Measurements from ENCODE around the gene UCN3.

The UCN3 gene

GRCh38 chr10:5364890-5365338 lies at the start of gene UCN3:
TSS of gene UCN3 (plus strand) at chr10:5364966. CDS start at chr10:5373721, 8,755 bp downstream.
- in situ Hi-C loops (cut with HindIII; ENCODE audit: low pct_unique_long_range_greater_than_20kb, low sequenced_read_pairs), result no loop called here
- DNase-seq (ENCODE audit: low read depth in 1 of 2, low spot score in 1 of 2), result no peak
- no peak for TF ChIP-seq JUND (IDR thresholded peaks at IDR 0.05; ENCODE audit: low read depth)

GRCh38 chr10:5317547-5318107 lies 47.1 kb upstream of the UCN3 start:
- TF ChIP-seq JUND (IDR thresholded peaks at IDR 0.05; ENCODE audit: low read depth), result no peak
- in situ Hi-C loops (cut with HindIII; ENCODE audit: low pct_unique_long_range_greater_than_20kb, low sequenced_read_pairs), result no loop called here
- DNase-seq (ENCODE audit: low read depth in 1 of 2, low spot score in 1 of 2), result no peak

GRCh38 chr10:5318148-5318547 lies 46.6 kb upstream of the UCN3 start:
- no peak for DNase-seq (ENCODE audit: low read depth in 1 of 2, low spot score in 1 of 2)
- no peak for TF ChIP-seq JUND (IDR thresholded peaks at IDR 0.05; ENCODE audit: low read depth)
- in situ Hi-C loops (cut with HindIII; ENCODE audit: low pct_unique_long_range_greater_than_20kb, low sequenced_read_pairs), result no loop called here

- DNase-seq (ENCODE audit: low read depth in 1 of 2, low spot score in 1 of 2), result no peak
- TF ChIP-seq JUND (IDR thresholded peaks at IDR 0.05; ENCODE audit: low read depth), result no peak
- in situ Hi-C loops (cut with HindIII; ENCODE audit: low pct_unique_long_range_greater_than_20kb, low sequenced_read_pairs), result no loop called here
These were observed 44.9 kb upstream of the UCN3 start for GRCh38 chr10:5319863-5320262.

GRCh38 chr10:5321273-5321672 lies 43.5 kb upstream of the UCN3 start:
- no peak for DNase-seq (ENCODE audit: low read depth in 1 of 2, low spot score in 1 of 2)
- no peak for TF ChIP-seq JUND (IDR thresholded peaks at IDR 0.05; ENCODE audit: low read depth)
- in situ Hi-C loops (cut with HindIII; ENCODE audit: low pct_unique_long_range_greater_than_20kb, low sequenced_read_pairs), result no loop called here

- DNase-seq (ENCODE audit: low read depth in 1 of 2, low spot score in 1 of 2), result peak in 1 of 2 experiments; percentile 40
- in situ Hi-C loops (cut with HindIII; ENCODE audit: low pct_unique_long_range_greater_than_20kb, low sequenced_read_pairs), result no loop called here
- TF ChIP-seq JUND (IDR thresholded peaks at IDR 0.05; ENCODE audit: low read depth), result no peak
These were observed 41.3 kb upstream of the UCN3 start for GRCh38 chr10:5323446-5323845.

- in situ Hi-C loops (cut with HindIII; ENCODE audit: low pct_unique_long_range_greater_than_20kb, low sequenced_read_pairs), result no loop called here
- no peak for TF ChIP-seq JUND (IDR thresholded peaks at IDR 0.05; ENCODE audit: low read depth)
- no peak for DNase-seq (ENCODE audit: low read depth in 1 of 2, low spot score in 1 of 2)
These were observed 39.7 kb upstream of the UCN3 start for GRCh38 chr10:5325076-5325475.

- in situ Hi-C loops (cut with HindIII; ENCODE audit: low pct_unique_long_range_greater_than_20kb, low sequenced_read_pairs), result no loop called here
- no peak for DNase-seq (ENCODE audit: low read depth in 1 of 2, low spot score in 1 of 2)
- TF ChIP-seq JUND (IDR thresholded peaks at IDR 0.05; ENCODE audit: low read depth), result no peak
These were observed 30.4 kb upstream of the UCN3 start for GRCh38 chr10:5334196-5334880.

GRCh38 chr10:5338010-5338409 lies 26.8 kb upstream of the UCN3 start:
- in situ Hi-C loops (cut with HindIII; ENCODE audit: low pct_unique_long_range_greater_than_20kb, low sequenced_read_pairs), result no loop called here
- TF ChIP-seq JUND (IDR thresholded peaks at IDR 0.05; ENCODE audit: low read depth), result no peak
- no peak for DNase-seq (ENCODE audit: low read depth in 1 of 2, low spot score in 1 of 2)

GRCh38 chr10:5343092-5343491 lies 21.7 kb upstream of the UCN3 start:
- no peak for DNase-seq (ENCODE audit: low read depth in 1 of 2, low spot score in 1 of 2)
- in situ Hi-C loops (cut with HindIII; ENCODE audit: low pct_unique_long_range_greater_than_20kb, low sequenced_read_pairs), result no loop called here
- no peak for TF ChIP-seq JUND (IDR thresholded peaks at IDR 0.05; ENCODE audit: low read depth)

GRCh38 chr10:5343561-5343960 lies 21.2 kb upstream of the UCN3 start:
- in situ Hi-C loops (cut with HindIII; ENCODE audit: low pct_unique_long_range_greater_than_20kb, low sequenced_read_pairs), result no loop called here
- TF ChIP-seq JUND (IDR thresholded peaks at IDR 0.05; ENCODE audit: low read depth), result no peak
- DNase-seq (ENCODE audit: low read depth in 1 of 2, low spot score in 1 of 2), result peak in 1 of 2 experiments; percentile 48

GRCh38 chr10:5343979-5344378 lies 20.8 kb upstream of the UCN3 start:
- no peak for DNase-seq (ENCODE audit: low read depth in 1 of 2, low spot score in 1 of 2)
- in situ Hi-C loops (cut with HindIII; ENCODE audit: low pct_unique_long_range_greater_than_20kb, low sequenced_read_pairs), result no loop called here
- no peak for TF ChIP-seq JUND (IDR thresholded peaks at IDR 0.05; ENCODE audit: low read depth)

- in situ Hi-C loops (cut with HindIII; ENCODE audit: low pct_unique_long_range_greater_than_20kb, low sequenced_read_pairs), result no loop called here
- no peak for TF ChIP-seq JUND (IDR thresholded peaks at IDR 0.05; ENCODE audit: low read depth)
- DNase-seq (ENCODE audit: low read depth in 1 of 2, low spot score in 1 of 2), result no peak
These were observed 20.0 kb upstream of the UCN3 start for GRCh38 chr10:5344746-5345145.

GRCh38 chr10:5346881-5347280 lies 17.9 kb upstream of the UCN3 start:
- no peak for TF ChIP-seq JUND (IDR thresholded peaks at IDR 0.05; ENCODE audit: low read depth)
- in situ Hi-C loops (cut with HindIII; ENCODE audit: low pct_unique_long_range_greater_than_20kb, low sequenced_read_pairs), result no loop called here
- DNase-seq (ENCODE audit: low read depth in 1 of 2, low spot score in 1 of 2), result no peak
